HCT116 (cell line): ENCODE measurements around the gene TMIE.
A peak's percentile ranks its signal among the peaks of the same experiment; 100 is the strongest.

ENCODE experiments used
- SRF ChIP-seq: IDR thresholded peaks from 2 replicates; pipeline ENCODE4 v1.6.1; 2012; ENCODE audit warnings: low read depth
- ZFX ChIP-seq: fragments of 450-650 bp; IDR thresholded peaks from 2 replicates; pipeline ENCODE4 v1.6.1; 2017
- TF ChIP-seq, protein P1 (sequence below), 3 experiments: fragments of 200-600 bp in 1 of 3; sonication (generic) in 1 of 3; IDR thresholded peaks in 2 of 3; conservative IDR thresholded peaks in 1 of 3; 2 replicates each; pipeline ENCODE4 v1.5.1; 2012 to 2017; ENCODE audit warnings: low read depth in 2 of 3, low read length in 2 of 3, antibody characterized with exemption in 1 of 3, borderline replicate concordance in 1 of 3, control low read depth in 1 of 3, mild to moderate bottlenecking in 1 of 3, mixed read lengths in 1 of 3, mixed run types in 1 of 3, moderate library complexity in 1 of 3; ENCODE audit not compliant: insufficient read depth in 1 of 3
- TF ChIP-seq, protein P2 (sequence below): IDR thresholded peaks from 2 replicates; pipeline ENCODE4 v1.6.1; 2012; ENCODE audit warnings: low read depth

- TF ChIP-seq ZFX (no peak), SRF (no peak)
- TF ChIP-seq, protein P1, sequence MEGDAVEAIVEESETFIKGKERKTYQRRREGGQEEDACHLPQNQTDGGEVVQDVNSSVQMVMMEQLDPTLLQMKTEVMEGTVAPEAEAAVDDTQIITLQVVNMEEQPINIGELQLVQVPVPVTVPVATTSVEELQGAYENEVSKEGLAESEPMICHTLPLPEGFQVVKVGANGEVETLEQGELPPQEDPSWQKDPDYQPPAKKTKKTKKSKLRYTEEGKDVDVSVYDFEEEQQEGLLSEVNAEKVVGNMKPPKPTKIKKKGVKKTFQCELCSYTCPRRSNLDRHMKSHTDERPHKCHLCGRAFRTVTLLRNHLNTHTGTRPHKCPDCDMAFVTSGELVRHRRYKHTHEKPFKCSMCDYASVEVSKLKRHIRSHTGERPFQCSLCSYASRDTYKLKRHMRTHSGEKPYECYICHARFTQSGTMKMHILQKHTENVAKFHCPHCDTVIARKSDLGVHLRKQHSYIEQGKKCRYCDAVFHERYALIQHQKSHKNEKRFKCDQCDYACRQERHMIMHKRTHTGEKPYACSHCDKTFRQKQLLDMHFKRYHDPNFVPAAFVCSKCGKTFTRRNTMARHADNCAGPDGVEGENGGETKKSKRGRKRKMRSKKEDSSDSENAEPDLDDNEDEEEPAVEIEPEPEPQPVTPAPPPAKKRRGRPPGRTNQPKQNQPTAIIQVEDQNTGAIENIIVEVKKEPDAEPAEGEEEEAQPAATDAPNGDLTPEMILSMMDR (IDR thresholded peaks at IDR 0.05 in 2 of 3, conservative IDR thresholded peaks at IDR 0.05 in 1 of 3; ENCODE audit: borderline replicate concordance in 1 of 3, insufficient read depth in 1 of 3, low read depth in 2 of 3, low read length in 2 of 3) = peak in 2 of 3 experiments; percentile 68 to 75; a peak in 4 of 6 replicates
- TF ChIP-seq, protein P2, sequence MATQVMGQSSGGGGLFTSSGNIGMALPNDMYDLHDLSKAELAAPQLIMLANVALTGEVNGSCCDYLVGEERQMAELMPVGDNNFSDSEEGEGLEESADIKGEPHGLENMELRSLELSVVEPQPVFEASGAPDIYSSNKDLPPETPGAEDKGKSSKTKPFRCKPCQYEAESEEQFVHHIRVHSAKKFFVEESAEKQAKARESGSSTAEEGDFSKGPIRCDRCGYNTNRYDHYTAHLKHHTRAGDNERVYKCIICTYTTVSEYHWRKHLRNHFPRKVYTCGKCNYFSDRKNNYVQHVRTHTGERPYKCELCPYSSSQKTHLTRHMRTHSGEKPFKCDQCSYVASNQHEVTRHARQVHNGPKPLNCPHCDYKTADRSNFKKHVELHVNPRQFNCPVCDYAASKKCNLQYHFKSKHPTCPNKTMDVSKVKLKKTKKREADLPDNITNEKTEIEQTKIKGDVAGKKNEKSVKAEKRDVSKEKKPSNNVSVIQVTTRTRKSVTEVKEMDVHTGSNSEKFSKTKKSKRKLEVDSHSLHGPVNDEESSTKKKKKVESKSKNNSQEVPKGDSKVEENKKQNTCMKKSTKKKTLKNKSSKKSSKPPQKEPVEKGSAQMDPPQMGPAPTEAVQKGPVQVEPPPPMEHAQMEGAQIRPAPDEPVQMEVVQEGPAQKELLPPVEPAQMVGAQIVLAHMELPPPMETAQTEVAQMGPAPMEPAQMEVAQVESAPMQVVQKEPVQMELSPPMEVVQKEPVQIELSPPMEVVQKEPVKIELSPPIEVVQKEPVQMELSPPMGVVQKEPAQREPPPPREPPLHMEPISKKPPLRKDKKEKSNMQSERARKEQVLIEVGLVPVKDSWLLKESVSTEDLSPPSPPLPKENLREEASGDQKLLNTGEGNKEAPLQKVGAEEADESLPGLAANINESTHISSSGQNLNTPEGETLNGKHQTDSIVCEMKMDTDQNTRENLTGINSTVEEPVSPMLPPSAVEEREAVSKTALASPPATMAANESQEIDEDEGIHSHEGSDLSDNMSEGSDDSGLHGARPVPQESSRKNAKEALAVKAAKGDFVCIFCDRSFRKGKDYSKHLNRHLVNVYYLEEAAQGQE = no peak
These were observed 5.8 kb upstream of the TMIE start for GRCh38 chr3:46695177-46695961.
